ENCODE data around the gene HIVEP3.

DNA sequence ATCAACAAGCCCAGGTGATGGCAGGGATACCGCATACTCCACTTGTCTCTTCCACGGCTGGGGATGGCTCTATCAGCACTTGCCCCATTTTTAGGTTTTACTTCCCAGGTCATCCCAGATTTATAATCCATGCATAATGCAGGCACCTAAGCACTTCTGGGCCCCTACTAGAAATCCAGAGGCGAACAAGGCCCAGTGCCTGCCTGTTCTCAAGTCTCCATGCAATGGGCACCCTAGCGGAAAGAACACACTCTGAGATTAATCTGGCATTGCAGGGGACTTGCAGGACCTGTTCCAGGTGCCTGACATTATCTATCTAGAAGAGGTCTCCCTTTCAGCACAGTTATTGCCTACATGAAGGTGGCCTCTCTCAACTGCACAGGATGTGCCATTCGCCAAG is 39.8 kb downstream of the HIVEP3 start:
- TF ChIP-seq EZH2 (IDR thresholded peaks at IDR 0.05; ENCODE audit: borderline replicate concordance, low read depth, low read length, poor library complexity, severe bottlenecking): no peak
- TF ChIP-seq, protein P1, sequence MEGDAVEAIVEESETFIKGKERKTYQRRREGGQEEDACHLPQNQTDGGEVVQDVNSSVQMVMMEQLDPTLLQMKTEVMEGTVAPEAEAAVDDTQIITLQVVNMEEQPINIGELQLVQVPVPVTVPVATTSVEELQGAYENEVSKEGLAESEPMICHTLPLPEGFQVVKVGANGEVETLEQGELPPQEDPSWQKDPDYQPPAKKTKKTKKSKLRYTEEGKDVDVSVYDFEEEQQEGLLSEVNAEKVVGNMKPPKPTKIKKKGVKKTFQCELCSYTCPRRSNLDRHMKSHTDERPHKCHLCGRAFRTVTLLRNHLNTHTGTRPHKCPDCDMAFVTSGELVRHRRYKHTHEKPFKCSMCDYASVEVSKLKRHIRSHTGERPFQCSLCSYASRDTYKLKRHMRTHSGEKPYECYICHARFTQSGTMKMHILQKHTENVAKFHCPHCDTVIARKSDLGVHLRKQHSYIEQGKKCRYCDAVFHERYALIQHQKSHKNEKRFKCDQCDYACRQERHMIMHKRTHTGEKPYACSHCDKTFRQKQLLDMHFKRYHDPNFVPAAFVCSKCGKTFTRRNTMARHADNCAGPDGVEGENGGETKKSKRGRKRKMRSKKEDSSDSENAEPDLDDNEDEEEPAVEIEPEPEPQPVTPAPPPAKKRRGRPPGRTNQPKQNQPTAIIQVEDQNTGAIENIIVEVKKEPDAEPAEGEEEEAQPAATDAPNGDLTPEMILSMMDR (conservative IDR thresholded peaks at IDR 0.05; ENCODE audit: low read depth, low read length): no peak
